ENCODE results near the gene AMOT. TPM values are rescaled to one million over a fixed set of nuclear protein-coding genes. Genes with fewer than 3 reads are reported as not detected.

AMOT gene, protein sequence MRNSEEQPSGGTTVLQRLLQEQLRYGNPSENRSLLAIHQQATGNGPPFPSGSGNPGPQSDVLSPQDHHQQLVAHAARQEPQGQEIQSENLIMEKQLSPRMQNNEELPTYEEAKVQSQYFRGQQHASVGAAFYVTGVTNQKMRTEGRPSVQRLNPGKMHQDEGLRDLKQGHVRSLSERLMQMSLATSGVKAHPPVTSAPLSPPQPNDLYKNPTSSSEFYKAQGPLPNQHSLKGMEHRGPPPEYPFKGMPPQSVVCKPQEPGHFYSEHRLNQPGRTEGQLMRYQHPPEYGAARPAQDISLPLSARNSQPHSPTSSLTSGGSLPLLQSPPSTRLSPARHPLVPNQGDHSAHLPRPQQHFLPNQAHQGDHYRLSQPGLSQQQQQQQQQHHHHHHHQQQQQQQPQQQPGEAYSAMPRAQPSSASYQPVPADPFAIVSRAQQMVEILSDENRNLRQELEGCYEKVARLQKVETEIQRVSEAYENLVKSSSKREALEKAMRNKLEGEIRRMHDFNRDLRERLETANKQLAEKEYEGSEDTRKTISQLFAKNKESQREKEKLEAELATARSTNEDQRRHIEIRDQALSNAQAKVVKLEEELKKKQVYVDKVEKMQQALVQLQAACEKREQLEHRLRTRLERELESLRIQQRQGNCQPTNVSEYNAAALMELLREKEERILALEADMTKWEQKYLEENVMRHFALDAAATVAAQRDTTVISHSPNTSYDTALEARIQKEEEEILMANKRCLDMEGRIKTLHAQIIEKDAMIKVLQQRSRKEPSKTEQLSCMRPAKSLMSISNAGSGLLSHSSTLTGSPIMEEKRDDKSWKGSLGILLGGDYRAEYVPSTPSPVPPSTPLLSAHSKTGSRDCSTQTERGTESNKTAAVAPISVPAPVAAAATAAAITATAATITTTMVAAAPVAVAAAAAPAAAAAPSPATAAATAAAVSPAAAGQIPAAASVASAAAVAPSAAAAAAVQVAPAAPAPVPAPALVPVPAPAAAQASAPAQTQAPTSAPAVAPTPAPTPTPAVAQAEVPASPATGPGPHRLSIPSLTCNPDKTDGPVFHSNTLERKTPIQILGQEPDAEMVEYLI
- total RNA-seq (ENCODE audit: unreplicated experiment): 31.2 TPM
- long read RNA-seq, partial matches to known transcripts: 0 of 2 reads
- long read RNA-seq, other reads (novel, unspliced or antisense): 2 of 2 reads

DNA sequence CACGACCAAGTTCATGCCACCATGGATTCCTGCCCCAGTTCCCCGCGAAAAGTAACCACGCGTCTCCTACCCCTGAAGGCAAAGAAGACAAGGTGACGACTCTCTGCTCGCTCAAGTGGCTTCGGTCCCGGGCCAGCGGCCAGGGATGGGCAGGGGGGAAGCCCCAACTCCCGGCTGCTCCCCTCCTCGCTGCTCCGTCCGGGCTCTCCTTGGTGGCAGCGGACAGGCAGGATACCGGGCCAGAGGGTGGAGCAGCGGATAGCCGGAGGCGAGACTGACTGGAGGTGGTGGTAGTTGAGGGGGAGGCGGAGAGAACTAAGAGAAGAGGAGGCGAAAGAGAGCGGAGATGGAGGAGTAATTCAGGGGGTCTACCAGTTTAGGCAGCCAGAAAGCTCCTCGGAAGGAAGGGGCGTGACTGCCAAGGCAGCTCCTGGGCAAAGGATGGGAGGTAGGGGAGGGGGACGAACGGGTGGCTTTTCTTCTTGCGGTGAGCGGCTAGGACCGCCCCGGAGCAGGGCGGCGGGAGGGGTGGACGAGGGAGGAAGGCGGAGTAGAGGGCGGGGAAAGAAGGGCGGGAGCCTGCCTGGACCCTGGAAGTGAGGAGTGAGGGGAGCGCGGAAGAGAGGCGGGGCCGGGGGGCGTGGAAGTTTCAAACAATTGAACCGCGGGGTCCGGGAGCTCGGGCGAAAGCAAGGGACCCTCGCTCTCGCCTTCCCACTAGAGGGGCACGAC, at the start of gene AMOT:
Gene AMOT (minus strand): TSS at position 450 of the 732 bp plus-strand sequence. CDS start 17,705 bp downstream, outside the sequence.
- H3K27ac Mint-ChIP-seq (ENCODE audit: unreplicated experiment): peak within 1 kb of the TSS; percentile 91
- TF ChIP-seq, protein P1, sequence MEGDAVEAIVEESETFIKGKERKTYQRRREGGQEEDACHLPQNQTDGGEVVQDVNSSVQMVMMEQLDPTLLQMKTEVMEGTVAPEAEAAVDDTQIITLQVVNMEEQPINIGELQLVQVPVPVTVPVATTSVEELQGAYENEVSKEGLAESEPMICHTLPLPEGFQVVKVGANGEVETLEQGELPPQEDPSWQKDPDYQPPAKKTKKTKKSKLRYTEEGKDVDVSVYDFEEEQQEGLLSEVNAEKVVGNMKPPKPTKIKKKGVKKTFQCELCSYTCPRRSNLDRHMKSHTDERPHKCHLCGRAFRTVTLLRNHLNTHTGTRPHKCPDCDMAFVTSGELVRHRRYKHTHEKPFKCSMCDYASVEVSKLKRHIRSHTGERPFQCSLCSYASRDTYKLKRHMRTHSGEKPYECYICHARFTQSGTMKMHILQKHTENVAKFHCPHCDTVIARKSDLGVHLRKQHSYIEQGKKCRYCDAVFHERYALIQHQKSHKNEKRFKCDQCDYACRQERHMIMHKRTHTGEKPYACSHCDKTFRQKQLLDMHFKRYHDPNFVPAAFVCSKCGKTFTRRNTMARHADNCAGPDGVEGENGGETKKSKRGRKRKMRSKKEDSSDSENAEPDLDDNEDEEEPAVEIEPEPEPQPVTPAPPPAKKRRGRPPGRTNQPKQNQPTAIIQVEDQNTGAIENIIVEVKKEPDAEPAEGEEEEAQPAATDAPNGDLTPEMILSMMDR (IDR thresholded peaks at IDR 0.05; ENCODE audit: unreplicated experiment): no peak

DNA sequence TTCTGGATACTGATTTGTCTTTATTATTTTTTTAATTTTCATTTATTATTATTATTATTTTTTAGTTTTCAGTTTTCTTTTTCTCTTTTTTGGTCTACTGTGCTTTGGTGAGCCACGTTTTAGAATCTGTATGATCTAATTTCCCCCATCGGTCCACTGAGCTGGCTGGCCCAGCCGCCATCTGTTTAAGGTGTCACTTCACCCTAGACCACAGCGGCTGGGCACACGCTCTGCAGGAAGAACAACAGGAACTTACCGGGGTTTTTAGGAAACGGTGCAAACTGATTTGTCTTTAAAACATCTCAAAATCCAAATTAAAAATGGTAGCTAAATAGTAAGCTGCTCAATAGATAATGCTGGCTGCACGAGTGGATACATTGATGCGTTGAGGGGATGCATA, 48.8 kb upstream of the AMOT start:
- Mint-ChIP-seq H3K4me1 (ENCODE audit: unreplicated experiment) (peaks cover 9% of the 10 kb centered on the region), H3K4me3 (ENCODE audit: unreplicated experiment) (no peak overlapping the region), H3K27me3 (ENCODE audit: unreplicated experiment) (no peaks in the 10 kb centered on the region), H3K27ac (ENCODE audit: unreplicated experiment) (no peak overlapping the region), H3K36me3 (ENCODE audit: low read depth, unreplicated experiment) (no peaks in the 10 kb centered on the region), H3K9me3 (ENCODE audit: unreplicated experiment) (no peaks in the 10 kb centered on the region)
- TF ChIP-seq, protein P1 (IDR thresholded peaks at IDR 0.05; ENCODE audit: unreplicated experiment): no peak
- DNase-seq (ENCODE audit: low spot score): no peak

More for the DNA sequence above, at the start of gene AMOT:
- no peaks in the 10 kb centered on the region for H3K36me3 Mint-ChIP-seq (ENCODE audit: low read depth, unreplicated experiment)
- H3K4me3 Mint-ChIP-seq (ENCODE audit: unreplicated experiment): peak within 1 kb of the TSS; percentile 94
- peak; percentile 73 for DNase-seq (ENCODE audit: low spot score)
- no peaks in the 10 kb centered on the region for H3K9me3 Mint-ChIP-seq (ENCODE audit: unreplicated experiment)
- peaks cover 6% of the 10 kb centered on the region for H3K27me3 Mint-ChIP-seq (ENCODE audit: unreplicated experiment)
- peaks cover 18% of the 10 kb centered on the region for H3K4me1 Mint-ChIP-seq (ENCODE audit: unreplicated experiment)

DNA sequence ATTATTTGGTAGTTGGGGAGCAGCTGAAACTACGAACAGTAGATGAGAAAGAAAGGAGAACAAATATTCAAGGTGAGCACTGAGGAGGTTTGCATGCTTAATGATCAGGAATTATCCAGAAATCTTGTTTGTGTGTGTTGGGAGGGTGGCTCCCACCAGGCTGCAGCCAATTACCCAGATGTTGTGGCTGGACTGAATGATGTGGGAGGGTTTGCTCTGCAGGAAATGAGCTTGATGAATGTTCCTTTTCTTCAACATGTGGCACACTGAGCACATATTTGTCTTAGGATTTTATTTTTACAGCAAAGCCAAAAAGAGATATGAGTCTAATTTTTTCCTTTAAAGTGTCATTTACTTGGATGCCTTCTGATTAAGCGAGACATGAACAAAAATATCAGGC, 48.3 kb upstream of the AMOT start:
- Mint-ChIP-seq H3K4me3 (ENCODE audit: unreplicated experiment) (no peak overlapping the region), H3K4me1 (ENCODE audit: unreplicated experiment) (peaks cover 9% of the 10 kb centered on the region), H3K27ac (ENCODE audit: unreplicated experiment) (no peak overlapping the region), H3K9me3 (ENCODE audit: unreplicated experiment) (no peaks in the 10 kb centered on the region), H3K36me3 (ENCODE audit: low read depth, unreplicated experiment) (no peaks in the 10 kb centered on the region), H3K27me3 (ENCODE audit: unreplicated experiment) (no peaks in the 10 kb centered on the region)
- TF ChIP-seq, protein P1 (IDR thresholded peaks at IDR 0.05; ENCODE audit: unreplicated experiment): no peak
- DNase-seq (ENCODE audit: low spot score): no peak

DNA sequence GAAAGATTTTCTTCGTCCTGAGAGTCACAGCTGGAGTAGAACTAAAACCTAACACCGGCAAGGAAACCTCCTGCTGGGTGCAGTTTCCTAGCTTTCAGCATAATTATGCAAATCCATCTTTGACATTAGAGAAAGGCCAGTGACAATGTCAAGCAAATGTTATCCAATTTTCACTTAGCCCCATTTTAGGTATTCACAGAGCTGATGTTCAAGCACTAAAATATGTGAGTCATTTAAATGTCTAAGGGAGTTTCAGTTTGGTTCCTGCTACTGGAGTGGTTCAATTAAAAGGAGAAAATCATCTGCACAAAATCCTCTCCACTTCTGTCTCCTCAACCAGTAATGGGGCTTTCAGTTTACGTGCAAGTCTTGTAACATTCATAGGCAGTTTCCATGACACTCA, 37.1 kb upstream of the AMOT start:
- Mint-ChIP-seq H3K27ac (ENCODE audit: unreplicated experiment) (no peak overlapping the region), H3K4me3 (ENCODE audit: unreplicated experiment) (no peak overlapping the region), H3K9me3 (ENCODE audit: unreplicated experiment) (no peaks in the 10 kb centered on the region), H3K4me1 (ENCODE audit: unreplicated experiment) (no peaks in the 10 kb centered on the region), H3K27me3 (ENCODE audit: unreplicated experiment) (no peaks in the 10 kb centered on the region), H3K36me3 (ENCODE audit: low read depth, unreplicated experiment) (no peaks in the 10 kb centered on the region)
- TF ChIP-seq, protein P1 (IDR thresholded peaks at IDR 0.05; ENCODE audit: unreplicated experiment): no peak
- no peak for DNase-seq (ENCODE audit: low spot score)
